Fibroblast of pulmonary artery (primary cell): ENCODE measurements around the gene SPINK5.
A peak's percentile ranks its signal among the peaks of the same experiment; 100 is the strongest.

Experiments
- DNase-seq: peaks from one replicate; pipeline ENCODE4 v3.0.0-alpha.2; 2010; ENCODE audit warnings: low read depth
- H3K4me3 ChIP-seq: replicated peaks from 2 replicates; pipeline ENCODE4 v1.5.1; 2011; ENCODE audit warnings: low read depth, mild to moderate bottlenecking, control low read depth, low read length, moderate library complexity
- CTCF ChIP-seq: IDR thresholded peaks from 2 replicates; pipeline ENCODE4 v1.5.1; 2011; ENCODE audit warnings: mild to moderate bottlenecking, control low read depth, low read length, inconsistent platforms; ENCODE audit errors: missing control alignments

Gene SPINK5

GRCh38 chr5:148120317-148120716 is 56.5 kb downstream of the SPINK5 start:
- TF ChIP-seq CTCF: no peak
- no peak for DNase-seq

GRCh38 chr5:148125641-148126040 is 61.9 kb downstream of the SPINK5 start:
- H3K4me3 ChIP-seq: no peak overlapping the region
- TF ChIP-seq CTCF: peak; percentile 17
- DNase-seq: peak; percentile 15

More at GRCh38 chr5:148120317-148120716, 56.5 kb downstream of the SPINK5 start:
- no peak overlapping the region for H3K4me3 ChIP-seq

- no peak overlapping the region for H3K4me3 ChIP-seq
- no peak for DNase-seq
- TF ChIP-seq CTCF: no peak
Observed at GRCh38 chr5:148135091-148136048, 71.6 kb downstream of the SPINK5 start.

GRCh38 chr5:148140846-148141245 is 77.1 kb downstream of the SPINK5 start:
- no peak overlapping the region for H3K4me3 ChIP-seq
- no peak for TF ChIP-seq CTCF
- no peak for DNase-seq

GRCh38 chr5:148141645-148142044 is 77.9 kb downstream of the SPINK5 start:
- no peak for TF ChIP-seq CTCF
- no peak for DNase-seq
- H3K4me3 ChIP-seq: no peak overlapping the region

GRCh38 chr5:148145916-148146315 is 82.1 kb downstream of the SPINK5 start:
- TF ChIP-seq CTCF: no peak
- DNase-seq: peak; percentile 64
- H3K4me3 ChIP-seq: no peak overlapping the region
